Measurements from ENCODE around the gene CD34.

DNA sequence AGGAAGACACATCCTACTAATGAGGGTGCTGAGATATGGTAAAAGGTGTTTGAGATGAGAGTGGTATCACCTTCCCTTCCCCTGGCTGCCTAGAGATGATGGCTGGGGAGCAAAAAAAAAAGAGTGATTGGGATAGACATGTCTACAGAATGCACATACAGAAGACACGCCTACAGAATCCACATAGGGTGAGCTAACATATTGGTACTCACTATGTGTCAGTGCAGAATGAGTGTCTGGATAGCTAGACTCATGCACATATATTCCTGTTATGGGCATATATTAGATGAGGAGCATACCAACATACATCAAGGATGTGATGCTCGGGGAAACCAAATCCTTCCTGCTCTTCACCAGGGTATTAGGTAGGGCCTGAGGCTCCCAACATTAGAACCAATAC lies 16.2 kb downstream of the CD34 start:
- TF ChIP-seq, protein P1, sequence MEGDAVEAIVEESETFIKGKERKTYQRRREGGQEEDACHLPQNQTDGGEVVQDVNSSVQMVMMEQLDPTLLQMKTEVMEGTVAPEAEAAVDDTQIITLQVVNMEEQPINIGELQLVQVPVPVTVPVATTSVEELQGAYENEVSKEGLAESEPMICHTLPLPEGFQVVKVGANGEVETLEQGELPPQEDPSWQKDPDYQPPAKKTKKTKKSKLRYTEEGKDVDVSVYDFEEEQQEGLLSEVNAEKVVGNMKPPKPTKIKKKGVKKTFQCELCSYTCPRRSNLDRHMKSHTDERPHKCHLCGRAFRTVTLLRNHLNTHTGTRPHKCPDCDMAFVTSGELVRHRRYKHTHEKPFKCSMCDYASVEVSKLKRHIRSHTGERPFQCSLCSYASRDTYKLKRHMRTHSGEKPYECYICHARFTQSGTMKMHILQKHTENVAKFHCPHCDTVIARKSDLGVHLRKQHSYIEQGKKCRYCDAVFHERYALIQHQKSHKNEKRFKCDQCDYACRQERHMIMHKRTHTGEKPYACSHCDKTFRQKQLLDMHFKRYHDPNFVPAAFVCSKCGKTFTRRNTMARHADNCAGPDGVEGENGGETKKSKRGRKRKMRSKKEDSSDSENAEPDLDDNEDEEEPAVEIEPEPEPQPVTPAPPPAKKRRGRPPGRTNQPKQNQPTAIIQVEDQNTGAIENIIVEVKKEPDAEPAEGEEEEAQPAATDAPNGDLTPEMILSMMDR (conservative IDR thresholded peaks at IDR 0.05; ENCODE audit: low read depth, low read length), result no peak
- TF ChIP-seq EZH2 (IDR thresholded peaks at IDR 0.05; ENCODE audit: borderline replicate concordance, low read depth, low read length, poor library complexity, severe bottlenecking), result no peak

Measured in A673 (cell line).